Embryonic facial prominence (tissue), 1 donor: ENCODE measurements around the gene FGFR2.

Experiments used
- DNase-seq: peaks from one replicate; pipeline ENCODE4 v3.0.0-alpha.2; 2016; ENCODE audit errors: extremely low spot score

The FGFR2 gene

GRCh38 chr10:121610798-121611323 is 12.6 kb upstream of the FGFR2 start:
- DNase-seq = no peak

DNA sequence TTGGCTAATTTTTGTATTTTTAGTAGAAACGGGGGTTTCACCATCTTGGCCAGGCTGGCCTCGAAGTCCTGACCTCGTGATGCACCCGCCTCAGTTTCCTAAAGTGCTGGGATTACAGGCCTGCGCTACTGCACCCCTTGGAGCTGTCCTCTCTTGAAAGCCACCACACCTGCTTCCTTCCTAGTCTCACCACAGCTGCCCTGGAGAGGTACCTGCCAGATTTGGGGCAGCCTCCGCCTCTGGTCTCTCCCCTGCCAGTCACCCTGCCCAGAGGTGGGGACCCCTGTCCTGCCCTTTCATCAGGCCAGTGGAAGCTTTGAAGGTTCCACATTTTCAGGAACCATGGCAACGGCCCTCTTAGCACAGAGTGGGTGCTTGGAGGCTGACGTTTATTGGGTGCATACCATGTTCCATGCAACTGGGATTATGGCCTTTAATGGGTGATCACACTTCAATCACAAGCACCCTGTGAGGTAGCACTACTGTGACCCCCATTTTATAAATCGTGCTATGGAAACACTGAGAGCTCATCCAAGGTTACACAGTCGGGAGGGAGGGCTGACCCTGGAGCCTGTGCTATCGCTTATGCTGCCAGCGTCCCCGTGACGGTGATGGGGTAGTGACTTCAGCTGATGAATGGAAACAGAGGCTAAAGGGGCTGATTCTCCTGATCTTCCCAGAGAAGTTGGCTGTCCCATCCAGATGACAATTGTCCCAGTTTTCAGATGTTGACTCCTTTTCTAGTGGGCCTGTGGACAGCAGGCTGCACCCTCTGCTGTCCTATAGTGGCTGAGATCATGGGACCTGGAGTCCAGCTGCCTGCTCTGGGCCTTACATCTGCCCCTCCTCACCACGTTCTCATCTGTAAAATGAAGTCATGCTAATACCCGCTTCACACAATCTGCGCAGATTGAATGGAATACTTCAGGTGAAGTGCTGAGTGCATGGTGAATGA is 11.5 kb upstream of the FGFR2 start:
- DNase-seq = no peak

DNA sequence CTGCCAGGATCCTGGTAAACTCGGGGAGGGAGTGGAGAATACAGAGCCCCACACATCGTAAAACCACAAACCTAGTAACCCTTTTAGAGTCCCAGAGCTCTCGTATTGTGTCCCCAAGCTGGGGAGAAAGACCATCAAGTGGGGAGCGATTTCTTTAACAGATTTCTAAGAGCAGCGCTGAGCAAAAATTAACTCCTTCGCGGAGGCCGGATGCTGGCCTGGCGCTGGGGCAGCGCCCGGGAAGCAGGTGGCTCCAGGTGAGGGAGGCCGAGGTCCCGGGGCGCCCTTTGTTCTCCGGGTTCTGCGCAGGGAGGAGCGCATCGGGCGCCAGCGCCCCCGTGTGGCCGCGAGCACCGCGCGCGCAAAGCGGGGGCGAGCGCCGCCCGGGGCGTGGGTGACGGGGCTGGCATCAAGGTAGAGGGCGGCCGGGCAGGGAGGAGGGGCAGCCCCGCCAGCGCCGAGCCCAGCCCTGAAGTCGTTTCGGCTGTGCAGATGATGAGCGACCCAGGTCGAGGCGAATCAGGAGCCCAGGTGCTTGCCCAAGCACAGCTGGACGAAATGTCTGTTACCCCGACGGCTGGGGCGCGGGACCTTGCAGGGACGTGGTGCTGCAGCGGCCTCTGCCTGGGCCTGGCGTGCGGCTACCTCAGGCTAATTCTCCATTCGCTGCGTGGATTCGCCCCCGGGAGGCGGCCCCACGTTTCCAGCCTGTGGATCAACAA is 10.4 kb upstream of the FGFR2 start:
- DNase-seq = no peak

- no peak for DNase-seq
Observed at GRCh38 chr10:121607310-121608055, 9.2 kb upstream of the FGFR2 start.

DNA sequence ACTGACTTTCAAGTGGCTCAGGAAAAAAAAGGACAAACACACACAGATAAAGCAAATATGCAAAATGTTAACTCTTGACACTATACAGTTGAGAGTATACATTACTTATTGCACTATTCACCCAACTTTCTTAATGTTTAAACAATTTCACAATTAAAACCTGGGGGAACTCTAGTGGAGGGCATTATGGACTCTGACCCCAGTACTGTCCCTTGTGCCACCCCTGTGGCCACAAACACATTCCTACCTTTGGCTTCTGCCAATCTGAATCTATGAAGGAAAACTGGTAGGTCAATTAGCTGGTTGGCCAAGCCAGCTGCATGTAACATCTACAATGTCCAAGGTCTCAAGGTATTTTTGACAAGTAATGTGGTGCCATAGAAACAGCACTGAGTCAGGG is 7.5 kb upstream of the FGFR2 start:
- no peak for DNase-seq

DNA sequence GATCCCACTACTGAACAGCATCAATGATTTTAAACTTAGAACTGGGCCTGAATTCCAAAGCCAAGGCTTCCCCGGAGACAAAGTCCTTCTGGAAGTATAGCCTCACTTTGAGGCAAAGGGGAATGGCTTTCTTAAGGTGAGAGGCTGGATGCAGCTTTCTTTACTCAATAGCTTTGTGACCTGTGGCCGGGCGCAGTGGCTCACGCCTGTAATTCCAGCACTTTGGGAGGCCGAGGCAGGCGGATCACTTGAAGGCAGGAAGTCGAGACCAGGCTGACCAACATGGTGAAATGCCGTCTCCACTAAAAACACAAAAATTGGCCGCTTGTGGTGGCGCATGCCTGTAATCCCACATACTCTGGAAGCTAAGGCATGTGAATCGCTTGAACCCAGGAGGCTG is 3.2 kb upstream of the FGFR2 start:
- DNase-seq = no peak

DNA sequence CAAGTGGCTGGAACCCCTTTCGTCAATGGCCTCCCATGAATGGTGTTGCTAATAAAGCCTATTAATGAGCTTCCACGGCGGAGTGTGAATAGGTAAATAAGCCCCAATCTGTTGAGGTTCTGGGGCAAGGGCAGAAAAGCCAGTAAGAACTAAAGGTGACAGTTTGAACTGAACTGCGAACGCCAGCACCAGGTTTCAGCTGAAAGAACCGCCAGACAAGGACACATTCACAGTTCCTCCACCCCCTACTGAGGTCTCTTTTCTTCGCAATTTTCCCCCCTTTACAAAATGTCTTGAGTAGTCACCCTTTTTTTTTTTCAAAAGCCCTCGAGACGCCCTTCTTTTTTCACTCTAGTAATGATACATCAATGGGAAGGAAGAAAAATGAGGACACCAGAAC is 2.4 kb upstream of the FGFR2 start:
- no peak for DNase-seq

- DNase-seq = no peak
Observed at GRCh38 chr10:121599947-121600346, 1.7 kb upstream of the FGFR2 start.

- no peak for DNase-seq
Observed at GRCh38 chr10:121597504-121598262, 561 bp downstream of the FGFR2 start.

DNA sequence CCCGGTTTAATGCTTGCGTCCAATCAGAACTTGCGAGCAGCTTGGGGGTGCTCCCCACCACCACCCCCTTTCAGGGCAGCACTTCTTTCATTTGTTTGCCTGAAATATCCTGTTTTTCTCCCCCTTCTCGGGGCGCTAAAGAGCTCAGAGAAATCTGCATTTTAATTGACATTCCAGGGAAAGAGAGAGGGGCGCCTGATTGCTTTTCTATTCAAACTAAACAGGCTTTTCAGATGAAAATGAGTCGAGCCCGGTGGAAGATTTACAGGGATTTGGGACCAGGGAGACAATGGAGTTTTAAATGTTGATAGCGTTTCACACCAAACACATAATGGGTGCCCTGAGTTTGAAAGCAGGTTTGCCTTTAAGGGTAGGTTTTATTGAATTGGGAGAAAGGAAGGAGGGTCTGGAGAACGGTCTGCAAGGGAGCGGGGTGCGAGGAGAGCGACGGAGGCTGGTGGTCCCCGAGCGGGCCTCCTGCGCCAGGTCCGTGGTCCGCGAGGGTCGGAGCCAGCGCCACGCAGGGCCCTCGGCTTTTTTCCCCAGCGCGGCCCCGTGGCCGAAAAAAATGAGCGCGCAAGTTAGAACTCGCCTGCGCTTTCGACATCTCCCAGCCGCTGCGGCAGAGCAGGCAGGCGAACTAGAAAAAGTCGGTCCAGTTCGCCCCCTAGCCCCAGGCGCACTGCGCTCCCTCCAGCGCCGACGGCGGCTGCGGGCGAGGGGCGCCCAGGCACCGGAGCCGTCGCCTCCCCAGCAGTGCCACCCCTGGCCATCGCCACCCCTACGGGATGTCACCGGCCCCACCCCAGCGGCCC is 1.3 kb downstream of the FGFR2 start:
- no peak for DNase-seq

- DNase-seq = no peak
Observed at GRCh38 chr10:121595806-121596688, 2.2 kb downstream of the FGFR2 start.

- DNase-seq = no peak
Observed at GRCh38 chr10:121595351-121595805, 2.9 kb downstream of the FGFR2 start.

GRCh38 chr10:121594623-121595350 is 3.5 kb downstream of the FGFR2 start:
- DNase-seq = no peak

DNA sequence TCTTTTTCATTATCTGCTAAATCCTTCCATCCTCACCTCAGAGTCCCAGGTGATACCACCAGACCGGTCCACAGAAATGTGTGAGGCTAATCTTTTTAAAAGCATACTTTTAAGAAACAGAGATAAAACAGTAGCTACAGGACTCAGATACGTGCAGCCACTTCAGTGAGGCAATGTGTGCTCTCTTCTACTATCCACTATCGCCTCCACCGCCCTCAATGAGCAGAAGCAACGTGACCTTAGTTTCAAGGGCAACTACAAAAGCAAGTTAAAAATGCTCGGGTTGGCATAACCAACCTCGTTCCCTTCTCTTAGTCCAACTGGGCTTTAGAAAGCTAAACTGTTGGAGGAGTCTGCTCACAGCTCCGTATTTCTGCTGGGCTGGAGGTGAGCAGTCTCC is 4.2 kb downstream of the FGFR2 start:
- no peak for DNase-seq

GRCh38 chr10:121593281-121594075 is 4.8 kb downstream of the FGFR2 start:
- no peak for DNase-seq

DNA sequence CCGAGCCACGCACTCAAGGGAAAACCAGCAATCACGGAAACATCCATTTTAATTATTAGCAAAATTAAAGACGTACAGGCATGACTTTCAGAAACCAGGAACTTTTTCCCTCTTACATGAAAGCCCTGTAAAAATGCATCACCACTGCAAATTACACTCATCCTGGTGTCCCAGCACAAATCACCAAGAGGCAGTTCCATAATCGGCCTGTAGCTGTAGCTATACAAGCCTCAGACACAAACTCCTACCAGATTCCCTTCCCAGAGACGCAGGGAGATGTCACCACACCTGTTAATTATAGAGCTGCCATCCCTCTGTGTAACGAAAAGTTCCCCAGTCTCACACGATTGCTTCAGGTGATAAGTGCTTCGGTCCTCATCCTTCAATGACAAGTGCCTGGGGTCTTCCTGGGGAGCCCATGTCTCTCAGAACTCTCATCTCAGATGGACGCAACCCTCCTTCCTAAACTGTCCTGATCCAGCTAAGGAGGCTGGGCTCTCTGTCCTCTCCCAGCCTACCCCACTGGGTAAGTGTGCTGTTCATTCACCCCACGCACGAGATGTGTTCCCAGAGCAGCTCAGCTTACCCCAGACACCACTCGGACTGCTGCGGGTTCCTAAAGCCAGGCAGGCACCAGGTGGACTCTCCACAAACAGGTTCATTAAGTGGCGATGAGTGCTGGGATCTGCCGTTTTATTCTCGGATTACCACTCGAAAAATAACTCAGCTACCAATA is 5.9 kb downstream of the FGFR2 start:
- DNase-seq = no peak

- DNase-seq = no peak
Observed at GRCh38 chr10:121591186-121591585, 7.1 kb downstream of the FGFR2 start.
